Naive thymus-derived CD4-positive, alpha-beta T cell (primary cell): Measurements from ENCODE around the gene HSPA2. TPM values are rescaled to one million over a fixed set of nuclear protein-coding genes. Genes with fewer than 3 reads are reported as not detected.

Experiments used
- ATAC-seq: fragments of 150-1000 bp; cut with Tn5 transposase; 2 replicates; pipeline ENCODE4 v1.10.0; 2021; ENCODE audit warnings: mild to moderate bottlenecking, moderate library complexity
- CTCF ChIA-PET: fragments of 350-600 bp; sonication (Branson Sonifier 250); formaldehyde crosslinking; loops from one replicate; lab custom pipeline; 2021; ENCODE audit warnings: antibody characterized with exemption; lab: Charles Lee
- POLR2A ChIA-PET: fragments of 350-600 bp; sonication (Branson Sonifier 250); formaldehyde crosslinking; loops from one replicate; lab custom pipeline; 2021; ENCODE audit warnings: antibody characterized with exemption, inconsistent platforms; lab: Charles Lee
- DNase-seq, 9 donors: peaks; one replicate each; pipeline versions ENCODE4 v3.0.0 to v3.0.0-alpha.2; 2020 to 2022; ENCODE audit warnings: mixed read lengths in 1 of 9
- H3K27ac ChIP-seq: one replicate; pipeline ENCODE4 v1.7.0; 2013; ENCODE audit warnings: mild to moderate bottlenecking, low read depth, low read length, moderate library complexity
- H3K27me3 ChIP-seq, 2 donors: one replicate each; pipeline ENCODE4 v1.7.0; 2013; ENCODE audit warnings: low read length in 2 of 2, mild to moderate bottlenecking in 2 of 2, moderate library complexity in 2 of 2; ENCODE audit not compliant: control insufficient read depth in 2 of 2, insufficient read depth in 2 of 2
- H3K36me3 ChIP-seq, 3 experiments: 1 replicate in 2 of 3; 2 replicates in 1 of 3; pipeline ENCODE4 v1.7.0; 2013; ENCODE audit warnings: low read length in 3 of 3, mild to moderate bottlenecking in 3 of 3, moderate library complexity in 1 of 3; ENCODE audit not compliant: insufficient read depth in 3 of 3, control insufficient read depth in 2 of 3
- H3K4me1 ChIP-seq, 2 donors: one replicate each; pipeline ENCODE4 v1.7.0; 2013; ENCODE audit warnings: low read length in 2 of 2, mild to moderate bottlenecking in 2 of 2, moderate library complexity in 1 of 2; ENCODE audit not compliant: control insufficient read depth in 2 of 2, insufficient read depth in 2 of 2
- H3K4me3 ChIP-seq: 2 replicates; pipeline ENCODE4 v1.7.0; 2013; ENCODE audit warnings: mild to moderate bottlenecking, low read length
- H3K9me3 ChIP-seq, 3 experiments: 1 replicate in 2 of 3; 2 replicates in 1 of 3; pipeline ENCODE4 v1.7.0; 2013; ENCODE audit warnings: low read length in 3 of 3; ENCODE audit not compliant: control insufficient read depth in 2 of 3
- H3K27ac Mint-ChIP-seq, 9 donors: one replicate each; pipeline ENCODE4 v1.8.0; 2020 to 2022; ENCODE audit warnings: mixed read lengths in 9 of 9, mild to moderate bottlenecking in 8 of 9, moderate library complexity in 5 of 9, inconsistent platforms in 2 of 9
- H3K27me3 Mint-ChIP-seq, 5 donors: one replicate each; pipeline ENCODE4 v1.8.0; 2021 to 2022; ENCODE audit warnings: mixed read lengths in 5 of 5, mild to moderate bottlenecking in 1 of 5
- H3K36me3 Mint-ChIP-seq, 5 donors: one replicate each; pipeline ENCODE4 v1.8.0; 2020 to 2022; ENCODE audit warnings: mixed read lengths in 5 of 5, mild to moderate bottlenecking in 3 of 5, inconsistent platforms in 1 of 5
- H3K4me1 Mint-ChIP-seq, 7 donors: one replicate each; pipeline ENCODE4 v1.8.0; 2020 to 2022; ENCODE audit warnings: mixed read lengths in 7 of 7, mild to moderate bottlenecking in 3 of 7, inconsistent platforms in 1 of 7
- H3K4me3 Mint-ChIP-seq, 10 donors: one replicate each; pipeline ENCODE4 v1.8.0; 2020 to 2022; ENCODE audit warnings: mild to moderate bottlenecking in 10 of 10, mixed read lengths in 10 of 10, moderate library complexity in 6 of 10, inconsistent platforms in 2 of 10
- H3K9me3 Mint-ChIP-seq, 11 donors: one replicate each; pipeline ENCODE4 v1.8.0; 2020 to 2022; ENCODE audit warnings: mixed read lengths in 11 of 11, mild to moderate bottlenecking in 4 of 11, inconsistent platforms in 1 of 11, moderate library complexity in 1 of 11
- intact Hi-C, 2 donors: fragments of 100-400 bp; cut with micrococcal nuclease; formaldehyde crosslinking; loops; one replicate each; pipeline ENCODE4 v1.15.1; 2023
- polyA plus RNA-seq, 2 donors: library from polyadenylated mRNA; unstranded; fragments of 300-500 nt; fragmentation: Illumina TruSeq; gene quantifications; one replicate each; pipeline ENCODE4 v1.2.3, GENCODE V29; 2021
- total RNA-seq, 6 experiments: library from RNA in 5 of 6; stranded (reverse) in 5 of 6; gene quantifications; 1 replicate in 5 of 6; 2 replicates in 1 of 6; pipeline ENCODE4 v1.2.3 and lab custom pipeline; 2021 to 2026

The HSPA2 gene
- total and polyA plus RNA-seq, 7 experiments from 2014 or later, result 0.21 to 2.5 (median 0.76) TPM

- Histone ChIP-seq H3K4me1 (peaks cover 4 to 9% of the 10 kb centered on the region in 2 donors), H3K36me3 (peaks cover 0 to 4% (median 0%) of the 10 kb centered on the region in 3 experiments), H3K27me3 (no peaks in the 10 kb centered on the region), H3K9me3 (peaks cover 0 to 11% (median 0%) of the 10 kb centered on the region in 3 experiments), H3K4me3 (peak overlapping the region; percentile 90), H3K27ac (no peak overlapping the region)
- ChIA-PET CTCF (interaction anchor here (1.7 kb wide), 1 partner anchor 12 kb away, joined by 6 read pairs; no protein-coding TSS in a partner anchor), POLR2A (interaction anchor here (0.6 to 2.0 kb wide), 5 partner anchors 9 to 232 kb away, joined by 3 to 10 read pairs (median 3); partner anchors contain the start of gene PPP1R36)
- H3K27ac Mint-ChIP-seq, result peak overlapping the region in 8 of 9 donors; percentile 4 to 95 (median 74)
- peaks cover 0 to 17% (median 2%) of the 10 kb centered on the region in 11 donors for H3K9me3 Mint-ChIP-seq
- peak overlapping the region; percentile 54 to 96 (median 92) for H3K4me3 Mint-ChIP-seq
- peak in 7 of 9 donors; percentile 8 to 38 (median 14) for DNase-seq
- no peak for ATAC-seq
- intact Hi-C loops, result loop anchor here (2.0 to 10.0 kb wide), 7 partner anchors 95 to 1966 kb away; partner anchors contain the start of genes CHURC1 (in 1 of the 2), FNTB (in 1 of the 2), GPHN (in 1 of the 2) and SYNE2 (in 1 of the 2)
- peaks cover 0 to 56% (median 3%) of the 10 kb centered on the region in 5 donors for H3K27me3 Mint-ChIP-seq
- H3K4me1 Mint-ChIP-seq, result peaks cover 21 to 44% (median 34%) of the 10 kb centered on the region in 7 donors
- H3K36me3 Mint-ChIP-seq, result peaks cover 0 to 11% (median 0%) of the 10 kb centered on the region in 5 donors
Observed at GRCh38 chr14:64541261-64541971, 875 bp downstream of the HSPA2 start.

- peaks cover 21 to 44% (median 34%) of the 10 kb centered on the region in 7 donors for H3K4me1 Mint-ChIP-seq
- ChIA-PET CTCF (interaction anchor here (1.7 kb wide), 1 partner anchor 12 kb away, joined by 6 read pairs; no protein-coding TSS in a partner anchor), POLR2A (interaction anchor here (0.6 to 2.0 kb wide), 7 partner anchors 8 to 232 kb away, joined by 3 to 10 read pairs (median 3); partner anchors contain the start of gene PPP1R36)
- intact Hi-C loops, result loop anchor here (2.0 to 10.0 kb wide), 7 partner anchors 95 to 1965 kb away; partner anchors contain the start of genes CHURC1 (in 1 of the 2), FNTB (in 1 of the 2), GPHN (in 1 of the 2) and SYNE2 (in 1 of the 2)
- H3K27me3 Mint-ChIP-seq, result peaks cover 0 to 58% (median 3%) of the 10 kb centered on the region in 5 donors
- Histone ChIP-seq H3K9me3 (peaks cover 0 to 11% (median 0%) of the 10 kb centered on the region in 3 experiments), H3K27me3 (no peaks in the 10 kb centered on the region), H3K4me3 (peak overlapping the region; percentile 50), H3K27ac (no peak overlapping the region), H3K4me1 (peaks cover 4 to 9% of the 10 kb centered on the region in 2 donors), H3K36me3 (peaks cover 0 to 4% (median 0%) of the 10 kb centered on the region in 3 experiments)
- DNase-seq (peak in 3 of 9 donors; percentile 17 to 32 (median 21)), ATAC-seq (no peak)
- H3K36me3 Mint-ChIP-seq, result peaks cover 0 to 11% (median 0%) of the 10 kb centered on the region in 5 donors
- H3K27ac Mint-ChIP-seq, result peak overlapping the region; percentile 3 to 88 (median 51)
- peak overlapping the region; percentile 54 to 96 (median 92) for H3K4me3 Mint-ChIP-seq
- peaks cover 0 to 17% (median 2%) of the 10 kb centered on the region in 11 donors for H3K9me3 Mint-ChIP-seq
Observed at GRCh38 chr14:64541972-64542835, 1.7 kb downstream of the HSPA2 start.

- peaks cover 4 to 9% of the 10 kb centered on the region in 2 donors for H3K4me1 ChIP-seq
- DNase-seq (no peak), ATAC-seq (no peak)
- H3K9me3 ChIP-seq, result peaks cover 0 to 11% (median 0%) of the 10 kb centered on the region in 3 experiments
- peak overlapping the region; percentile 50 for H3K4me3 ChIP-seq
- peak overlapping the region in 3 of 9 donors; percentile 25 to 68 (median 43) for H3K27ac Mint-ChIP-seq
- intact Hi-C loops, result loop anchor here (5.0 to 10.0 kb wide), 5 partner anchors 342 to 1964 kb away; partner anchors contain the start of genes CHURC1 (in 1 of the 2), FNTB (in 1 of the 2), GPHN (in 1 of the 2) and WDR89 (in 1 of the 2)
- peaks cover 0 to 17% (median 2%) of the 10 kb centered on the region in 11 donors for H3K9me3 Mint-ChIP-seq
- peaks cover 0 to 4% (median 0%) of the 10 kb centered on the region in 3 experiments for H3K36me3 ChIP-seq
- ChIA-PET CTCF (no interaction called here), POLR2A (interaction anchor here (0.8 to 1.2 kb wide), 4 partner anchors 8 to 39 kb away, joined by 3 to 4 read pairs (median 4); partner anchors contain the start of gene ZBTB1)
- H3K4me1 Mint-ChIP-seq, result peaks cover 21 to 44% (median 34%) of the 10 kb centered on the region in 7 donors
- peaks cover 0 to 11% (median 0%) of the 10 kb centered on the region in 5 donors for H3K36me3 Mint-ChIP-seq
- peaks cover 0 to 59% (median 3%) of the 10 kb centered on the region in 5 donors for H3K27me3 Mint-ChIP-seq
- H3K27me3 ChIP-seq, result no peaks in the 10 kb centered on the region
- H3K4me3 Mint-ChIP-seq, result peak overlapping the region; percentile 54 to 96 (median 92)
- H3K27ac ChIP-seq, result no peak overlapping the region
Observed at GRCh38 chr14:64542836-64543201, 2.3 kb downstream of the HSPA2 start.

GRCh38 chr14:64544607-64545312 is 4.2 kb downstream of the HSPA2 start:
- no peak for ATAC-seq
- H3K4me3 Mint-ChIP-seq, result no peak overlapping the region
- Histone ChIP-seq H3K27ac (no peak overlapping the region), H3K9me3 (peaks cover 0 to 11% (median 0%) of the 10 kb centered on the region in 3 experiments), H3K27me3 (no peaks in the 10 kb centered on the region), H3K36me3 (peaks cover 0 to 4% (median 0%) of the 10 kb centered on the region in 3 experiments), H3K4me3 (no peak overlapping the region), H3K4me1 (peaks cover 0 to 13% of the 10 kb centered on the region in 2 donors)
- H3K27ac Mint-ChIP-seq, result peak overlapping the region in 1 of 9 donors; percentile 21
- peaks cover 0 to 14% (median 2%) of the 10 kb centered on the region in 11 donors for H3K9me3 Mint-ChIP-seq
- DNase-seq, result no peak
- peaks cover 0 to 71% (median 0%) of the 10 kb centered on the region in 5 donors for H3K27me3 Mint-ChIP-seq
- CTCF ChIA-PET, result no interaction called here
- peaks cover 19 to 43% (median 37%) of the 10 kb centered on the region in 7 donors for H3K4me1 Mint-ChIP-seq
- intact Hi-C loops, result loop anchor here (5.0 to 10.0 kb wide), 5 partner anchors 340 to 1963 kb away; partner anchors contain the start of genes CHURC1 (in 1 of the 2), FNTB (in 1 of the 2), GPHN (in 1 of the 2) and WDR89 (in 1 of the 2)
- peaks cover 0 to 15% (median 0%) of the 10 kb centered on the region in 5 donors for H3K36me3 Mint-ChIP-seq
- POLR2A ChIA-PET, result no interaction called here

GRCh38 chr14:64549016-64549415 is 8.5 kb downstream of the HSPA2 start:
- ChIA-PET CTCF (no interaction called here), POLR2A (interaction anchor here (1.3 to 2.5 kb wide), 2 partner anchors 8 to 44 kb away, joined by 4 to 10 read pairs; partner anchors contain the start of gene HSPA2)
- peak overlapping the region; percentile 6 to 84 (median 67) for H3K4me3 Mint-ChIP-seq
- Histone ChIP-seq H3K4me1 (peaks cover 0 to 13% of the 10 kb centered on the region in 2 donors), H3K36me3 (no peaks in the 10 kb centered on the region), H3K27ac (no peak overlapping the region), H3K4me3 (no peak overlapping the region), H3K9me3 (no peaks in the 10 kb centered on the region), H3K27me3 (no peaks in the 10 kb centered on the region)
- no peaks in the 10 kb centered on the region for H3K9me3 Mint-ChIP-seq
- peaks cover 0 to 70% (median 5%) of the 10 kb centered on the region in 5 donors for H3K27me3 Mint-ChIP-seq
- DNase-seq (no peak), ATAC-seq (no peak)
- intact Hi-C loops, result loop anchor here (1.0 to 10.0 kb wide), 2 partner anchors 9 to 336 kb away; partner anchors contain the start of gene HSPA2 (in 1 of the 2)
- H3K27ac Mint-ChIP-seq, result peak overlapping the region in 1 of 9 donors; percentile 44
- H3K36me3 Mint-ChIP-seq, result peaks cover 0 to 5% (median 0%) of the 10 kb centered on the region in 5 donors
- H3K4me1 Mint-ChIP-seq, result peaks cover 9 to 21% (median 15%) of the 10 kb centered on the region in 7 donors
